Measurements from ENCODE around the gene MPRIP. TPM values are rescaled to one million over a fixed set of nuclear protein-coding genes. Genes with fewer than 3 reads are reported as not detected.
A peak's percentile ranks its signal among the peaks of the same experiment; 100 is the strongest.

The MPRIP gene
- total RNA-seq, 2 experiments from 2014 or later = 196 to 207 TPM

DNA sequence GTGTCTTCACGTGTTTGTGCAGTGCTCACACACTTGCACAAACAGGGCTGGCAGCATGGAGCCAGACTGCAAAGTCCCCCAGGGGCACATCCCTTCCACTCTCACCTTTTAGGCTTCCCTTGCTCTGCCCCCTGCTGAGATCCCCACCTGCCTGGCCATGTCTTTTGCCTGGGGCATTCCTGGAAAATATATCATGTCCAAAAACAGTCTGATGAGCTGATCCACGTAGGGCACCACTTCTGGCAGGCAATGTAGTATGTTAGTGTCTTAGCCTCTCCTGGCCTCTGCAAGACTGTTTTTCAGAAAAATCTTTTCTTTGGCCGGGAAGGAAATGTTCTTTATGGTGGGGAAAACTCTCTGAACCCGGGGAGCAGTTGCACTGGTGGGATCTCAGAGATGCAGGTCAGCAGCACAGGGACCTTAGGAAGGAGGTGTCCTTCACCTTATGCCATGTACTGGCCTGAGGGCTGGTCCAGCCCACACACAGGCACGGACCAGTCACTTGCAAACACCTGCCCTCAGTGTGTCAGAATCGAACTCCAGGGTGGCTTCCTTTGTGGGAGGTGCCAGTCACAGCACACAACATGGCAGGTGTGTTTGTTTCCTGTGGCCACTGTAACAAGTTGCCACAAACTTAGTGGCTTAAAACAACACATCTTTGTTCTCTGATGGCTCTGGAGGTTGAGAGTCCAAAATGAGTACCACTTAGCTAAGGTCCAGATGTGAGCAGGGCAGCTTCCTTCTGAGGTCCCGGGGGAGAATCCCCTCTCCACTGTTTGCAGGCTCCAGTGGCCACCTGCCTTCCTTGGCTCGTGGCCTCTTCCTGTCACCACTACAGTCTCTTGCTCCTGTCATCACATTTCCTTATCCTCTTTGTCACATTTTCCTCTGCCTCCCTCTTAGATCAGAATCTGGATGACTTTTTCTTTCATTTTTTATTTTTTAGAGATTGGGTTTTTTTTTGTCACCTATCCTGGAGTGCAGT is 46.6 kb downstream of the MPRIP start:
- CTCF ChIA-PET = no interaction called here

DNA sequence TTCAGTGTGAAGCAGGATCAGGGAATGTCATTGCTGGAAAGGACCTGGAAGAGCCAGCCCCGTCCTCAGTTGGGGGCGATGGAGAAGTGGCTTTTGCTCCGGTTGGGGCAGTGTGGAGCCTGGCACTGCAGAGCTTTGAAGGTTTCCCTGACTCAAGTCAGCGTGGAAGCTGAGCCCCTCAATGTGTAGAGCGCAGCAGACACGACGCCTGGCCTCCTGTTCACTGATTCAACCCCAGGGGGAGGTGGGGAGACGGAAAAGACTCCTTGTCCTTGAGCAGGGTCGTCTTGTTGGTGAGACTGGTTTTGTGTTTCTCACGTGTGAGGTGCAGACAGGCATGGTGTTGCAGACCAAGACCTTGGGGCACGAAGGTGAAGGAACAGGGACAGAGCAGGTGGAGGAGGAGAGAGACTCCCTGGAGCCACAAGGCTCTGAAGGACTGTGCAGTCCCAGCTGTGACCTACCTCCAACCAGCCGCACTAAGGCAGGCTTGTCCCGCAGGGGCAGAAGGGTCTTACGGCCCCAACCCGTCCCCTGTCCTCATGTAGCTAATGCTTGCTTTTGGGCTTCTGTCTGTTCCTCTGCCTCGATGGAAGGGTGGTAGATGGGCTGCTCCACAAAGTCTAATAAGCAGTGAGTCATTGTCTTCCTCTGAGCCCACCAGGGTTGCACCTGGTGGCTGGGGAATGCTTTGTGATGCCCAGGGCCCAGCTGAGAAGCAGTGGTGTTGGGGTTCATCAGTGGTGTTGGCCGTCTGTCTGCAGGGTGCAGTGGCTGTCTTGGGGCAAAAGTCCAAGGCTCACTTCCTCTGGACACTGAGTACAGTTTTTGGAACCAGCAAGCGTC is 47.8 kb downstream of the MPRIP start:
- H3K36me3 Mint-ChIP-seq (ENCODE audit: low read depth) = peaks cover 9% of the 10 kb centered on the region
- POLR2A ChIA-PET = no interaction called here
- no peak overlapping the region for H3K4me3 Mint-ChIP-seq
- no peak for DNase-seq
- H3K4me1 Mint-ChIP-seq = peaks cover 21% of the 10 kb centered on the region
- H3K27ac Mint-ChIP-seq = no peak overlapping the region
- H3K27me3 Mint-ChIP-seq = no peaks in the 10 kb centered on the region
- CTCF ChIA-PET = no interaction called here
- H3K9me3 Mint-ChIP-seq = no peaks in the 10 kb centered on the region

More for the DNA sequence above, 46.6 kb downstream of the MPRIP start:
- H3K27ac Mint-ChIP-seq = peak overlapping the region; percentile 61
- peaks cover 19% of the 10 kb centered on the region for H3K4me1 Mint-ChIP-seq
- H3K36me3 Mint-ChIP-seq (ENCODE audit: low read depth) = peaks cover 7% of the 10 kb centered on the region
- no peaks in the 10 kb centered on the region for H3K27me3 Mint-ChIP-seq
- DNase-seq = no peak
- POLR2A ChIA-PET = interaction anchor here (0.9 to 1.1 kb wide), 2 partner anchors 19 to 88 kb away, joined by 3 read pairs; no protein-coding TSS in a partner anchor
- no peak overlapping the region for H3K4me3 Mint-ChIP-seq
- no peaks in the 10 kb centered on the region for H3K9me3 Mint-ChIP-seq

DNA sequence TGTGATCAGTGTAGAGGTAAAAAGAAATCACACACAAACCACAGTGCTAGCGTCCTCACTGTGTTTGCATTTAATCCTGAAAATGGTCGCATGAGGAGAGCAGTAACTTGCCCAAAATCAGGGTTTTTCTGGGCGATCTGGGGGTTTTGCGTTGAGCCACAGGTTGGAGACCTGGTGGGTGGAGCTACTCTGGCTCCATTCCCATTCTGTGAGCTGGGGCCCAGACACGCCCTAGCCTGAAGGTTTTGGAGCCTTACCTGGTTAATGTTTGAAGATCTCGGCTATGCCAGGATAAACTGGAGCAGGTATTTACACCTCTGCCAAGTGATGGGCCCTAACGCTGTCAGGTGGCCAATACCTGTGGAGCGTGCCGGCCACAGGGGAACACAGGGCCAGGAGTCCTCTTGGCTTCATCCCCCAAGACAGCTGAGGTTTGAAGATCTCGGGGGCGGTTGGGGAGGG is 48.4 kb downstream of the MPRIP start:
- CTCF ChIA-PET = no interaction called here
- POLR2A ChIA-PET = no interaction called here
- no peak overlapping the region for H3K27ac Mint-ChIP-seq
- no peak for DNase-seq
- peaks cover 21% of the 10 kb centered on the region for H3K4me1 Mint-ChIP-seq
- H3K4me3 Mint-ChIP-seq = no peak overlapping the region
- H3K27me3 Mint-ChIP-seq = no peaks in the 10 kb centered on the region
- peaks cover 9% of the 10 kb centered on the region for H3K36me3 Mint-ChIP-seq (ENCODE audit: low read depth)
- no peaks in the 10 kb centered on the region for H3K9me3 Mint-ChIP-seq

DNA sequence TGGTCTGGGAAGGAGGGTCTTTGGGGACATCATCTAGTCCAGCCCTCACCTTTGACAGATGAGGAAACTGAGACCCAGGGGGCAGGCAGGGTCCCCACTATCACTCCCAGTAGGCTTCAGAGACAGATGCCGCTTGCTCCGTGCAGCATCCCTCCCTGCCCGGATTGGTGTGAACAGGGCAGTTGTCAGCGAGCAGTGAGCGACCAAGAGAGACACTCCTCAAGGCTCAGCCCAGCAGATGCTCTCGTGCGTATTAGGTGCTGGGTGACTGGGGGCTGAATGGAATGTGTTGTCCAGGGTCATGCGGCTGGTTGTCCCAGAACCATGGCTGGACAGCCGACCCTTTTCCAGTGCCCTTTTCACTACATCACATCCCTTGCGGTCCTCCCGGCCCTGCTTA is 49.0 kb downstream of the MPRIP start:
- H3K27ac Mint-ChIP-seq = no peak overlapping the region
- H3K4me3 Mint-ChIP-seq = no peak overlapping the region
- CTCF ChIA-PET = no interaction called here
- peaks cover 9% of the 10 kb centered on the region for H3K36me3 Mint-ChIP-seq (ENCODE audit: low read depth)
- peaks cover 21% of the 10 kb centered on the region for H3K4me1 Mint-ChIP-seq
- no peaks in the 10 kb centered on the region for H3K9me3 Mint-ChIP-seq
- DNase-seq = no peak
- no peaks in the 10 kb centered on the region for H3K27me3 Mint-ChIP-seq
- POLR2A ChIA-PET = no interaction called here

DNA sequence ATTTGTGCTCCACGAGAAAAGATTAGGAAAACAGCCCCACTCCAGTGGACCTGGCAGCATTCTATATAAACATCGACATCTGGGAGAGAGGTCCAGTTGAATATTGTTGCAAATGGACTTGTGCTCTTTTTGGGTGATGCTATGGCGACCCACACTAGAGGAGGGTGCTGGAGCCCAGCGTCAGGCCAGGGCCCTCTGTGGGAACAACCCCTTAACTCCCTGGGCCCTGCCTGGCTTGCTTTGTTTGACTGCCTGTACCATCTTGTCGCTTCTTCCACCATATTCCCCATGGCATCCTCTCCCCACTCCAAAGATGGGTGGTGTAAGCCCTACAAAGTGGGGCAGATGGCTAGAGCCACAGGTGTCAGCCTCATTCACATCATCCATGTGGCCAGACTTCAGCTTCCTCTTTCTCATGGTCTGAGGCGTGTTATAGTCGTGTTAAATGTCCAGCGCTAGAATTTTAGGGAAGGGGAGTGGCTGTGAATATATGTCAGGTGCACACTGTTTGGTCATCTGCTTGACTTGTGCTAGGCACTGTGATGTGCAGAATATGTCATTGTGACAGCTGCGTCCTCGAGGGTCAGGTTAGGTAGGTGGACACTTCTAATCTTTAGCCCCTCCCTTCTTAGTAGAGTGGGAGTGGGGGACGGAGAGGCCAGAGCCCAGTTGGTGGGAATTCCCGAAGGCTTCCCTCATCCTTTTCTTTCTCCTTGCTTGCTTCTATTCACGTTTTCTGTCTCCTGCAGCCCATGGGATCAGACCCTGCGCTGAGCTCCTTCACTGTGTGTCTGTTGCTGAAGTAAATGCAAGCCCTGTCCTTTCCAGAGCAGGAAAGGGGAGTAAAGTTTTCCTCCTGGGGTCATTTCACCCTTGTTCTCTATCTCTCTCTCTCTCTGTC is 49.8 kb downstream of the MPRIP start:
- H3K27me3 Mint-ChIP-seq = no peaks in the 10 kb centered on the region
- peaks cover 9% of the 10 kb centered on the region for H3K36me3 Mint-ChIP-seq (ENCODE audit: low read depth)
- no peak overlapping the region for H3K27ac Mint-ChIP-seq
- H3K4me3 Mint-ChIP-seq = no peak overlapping the region
- ChIA-PET POLR2A (no interaction called here), CTCF (no interaction called here)
- peaks cover 21% of the 10 kb centered on the region for H3K4me1 Mint-ChIP-seq
- no peak for DNase-seq
- H3K9me3 Mint-ChIP-seq = no peaks in the 10 kb centered on the region

DNA sequence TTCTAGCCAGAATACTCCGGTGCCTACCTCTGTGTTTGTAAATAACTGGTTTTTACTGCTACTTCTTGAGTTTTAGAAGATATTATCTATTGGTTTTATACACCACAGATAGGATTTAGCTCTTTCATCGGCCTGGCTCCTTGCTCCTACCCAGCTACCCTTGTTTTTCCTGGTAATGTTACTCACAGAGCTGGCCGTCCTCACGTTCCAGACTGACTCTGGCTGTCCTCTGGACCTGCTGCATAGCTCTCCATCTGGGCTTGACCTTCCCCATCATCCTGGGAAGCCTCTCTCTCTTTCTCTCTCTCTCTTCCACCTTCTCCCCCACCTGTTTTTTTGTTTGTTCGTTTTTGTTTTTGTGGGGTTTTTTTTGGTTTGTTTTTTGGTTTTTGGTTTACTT is 51.5 kb downstream of the MPRIP start:
- Mint-ChIP-seq H3K4me1 (peaks cover 11% of the 10 kb centered on the region), H3K27me3 (no peaks in the 10 kb centered on the region), H3K27ac (no peak overlapping the region)

DNA sequence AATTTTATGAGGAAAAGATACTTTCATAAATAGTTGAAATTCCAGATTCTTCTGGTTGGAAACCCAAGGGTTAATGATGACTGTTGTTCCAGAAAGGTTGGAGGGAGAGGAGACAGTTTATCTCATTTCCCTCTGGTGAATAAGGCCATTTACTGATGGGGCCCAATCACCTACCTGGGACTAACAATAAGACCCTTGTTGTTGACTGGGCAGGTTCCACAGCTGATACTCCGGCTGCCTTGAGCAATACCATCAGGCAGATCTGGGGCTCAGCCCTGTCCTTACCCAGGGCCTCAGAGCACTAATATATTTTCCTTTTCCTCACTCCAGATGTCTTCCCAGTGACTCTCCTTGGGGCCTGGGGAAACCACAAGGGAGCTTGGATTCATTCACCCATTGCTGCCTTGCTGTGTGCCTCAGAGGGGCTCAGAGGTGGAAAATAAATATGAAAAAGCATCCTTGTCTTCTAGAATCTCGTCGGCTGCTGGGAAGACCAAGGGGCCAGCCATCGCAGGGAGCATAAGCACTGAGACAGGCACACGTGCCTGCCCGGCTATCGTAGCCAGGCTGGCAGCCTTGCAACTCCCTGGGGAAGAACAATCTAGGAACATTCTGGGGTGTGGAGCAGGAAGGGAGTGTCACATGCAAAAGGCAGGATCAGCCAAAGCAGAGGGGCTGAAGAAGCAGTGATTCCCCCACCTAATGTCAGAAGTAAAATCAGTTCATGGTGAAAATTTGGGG is 54.4 kb downstream of the MPRIP start:
- no peak overlapping the region for H3K27ac Mint-ChIP-seq
- CTCF ChIA-PET = no interaction called here
- H3K4me3 Mint-ChIP-seq = no peak overlapping the region
- POLR2A ChIA-PET = no interaction called here
- no peaks in the 10 kb centered on the region for H3K27me3 Mint-ChIP-seq
- no peak for DNase-seq
- H3K4me1 Mint-ChIP-seq = peaks cover 3% of the 10 kb centered on the region
- H3K36me3 Mint-ChIP-seq (ENCODE audit: low read depth) = peaks cover 3% of the 10 kb centered on the region
- no peaks in the 10 kb centered on the region for H3K9me3 Mint-ChIP-seq

More for the DNA sequence above, 51.5 kb downstream of the MPRIP start:
- POLR2A ChIA-PET = interaction anchor here (0.7 to 1.4 kb wide), 3 partner anchors 25 to 151 kb away, joined by 3 to 4 read pairs (median 3); no protein-coding TSS in a partner anchor
- peaks cover 3% of the 10 kb centered on the region for H3K36me3 Mint-ChIP-seq (ENCODE audit: low read depth)
- no peak for DNase-seq
- no peak overlapping the region for H3K4me3 Mint-ChIP-seq
- no peaks in the 10 kb centered on the region for H3K9me3 Mint-ChIP-seq
- CTCF ChIA-PET = interaction anchor here (1.6 kb wide), 1 partner anchor 10 kb away, joined by 3 read pairs; no protein-coding TSS in a partner anchor

DNA sequence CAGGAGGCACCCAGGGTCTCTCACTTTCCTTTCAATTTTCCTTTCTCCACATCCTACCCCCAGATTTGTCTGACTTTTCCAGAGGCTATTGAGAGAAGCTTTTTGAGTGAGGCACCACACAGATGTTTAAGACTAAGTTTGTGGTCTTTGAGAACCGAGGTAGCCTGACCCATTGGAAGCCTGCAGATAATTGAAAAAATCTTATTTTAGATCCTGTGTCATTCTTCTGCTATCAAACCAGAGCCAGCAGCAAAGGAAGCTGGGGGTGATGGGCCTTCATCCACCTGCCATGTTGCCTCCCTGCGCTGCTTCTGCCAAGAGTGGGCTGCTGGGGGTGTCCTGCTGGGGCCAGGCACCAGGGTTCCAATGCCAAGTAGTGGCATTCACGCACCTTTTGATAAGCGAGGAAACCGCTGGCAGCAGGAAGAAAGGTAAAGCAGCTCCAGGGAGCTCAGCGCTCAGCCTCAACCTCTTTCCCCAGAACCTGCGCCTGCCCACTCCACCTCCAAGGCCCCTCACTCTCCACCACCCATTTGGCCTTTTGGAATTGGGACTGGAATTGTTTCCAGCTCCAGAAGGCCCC is 55.6 kb downstream of the MPRIP start:
- Mint-ChIP-seq H3K4me1 (peaks cover 3% of the 10 kb centered on the region), H3K36me3 (ENCODE audit: low read depth) (peaks cover 3% of the 10 kb centered on the region), H3K9me3 (no peaks in the 10 kb centered on the region), H3K27ac (no peak overlapping the region), H3K4me3 (no peak overlapping the region), H3K27me3 (no peaks in the 10 kb centered on the region)
- ChIA-PET CTCF (no interaction called here), POLR2A (interaction anchor here (1.0 kb wide), 1 partner anchor 76 kb away, joined by 3 read pairs; no protein-coding TSS in a partner anchor)
- no peak for DNase-seq

DNA sequence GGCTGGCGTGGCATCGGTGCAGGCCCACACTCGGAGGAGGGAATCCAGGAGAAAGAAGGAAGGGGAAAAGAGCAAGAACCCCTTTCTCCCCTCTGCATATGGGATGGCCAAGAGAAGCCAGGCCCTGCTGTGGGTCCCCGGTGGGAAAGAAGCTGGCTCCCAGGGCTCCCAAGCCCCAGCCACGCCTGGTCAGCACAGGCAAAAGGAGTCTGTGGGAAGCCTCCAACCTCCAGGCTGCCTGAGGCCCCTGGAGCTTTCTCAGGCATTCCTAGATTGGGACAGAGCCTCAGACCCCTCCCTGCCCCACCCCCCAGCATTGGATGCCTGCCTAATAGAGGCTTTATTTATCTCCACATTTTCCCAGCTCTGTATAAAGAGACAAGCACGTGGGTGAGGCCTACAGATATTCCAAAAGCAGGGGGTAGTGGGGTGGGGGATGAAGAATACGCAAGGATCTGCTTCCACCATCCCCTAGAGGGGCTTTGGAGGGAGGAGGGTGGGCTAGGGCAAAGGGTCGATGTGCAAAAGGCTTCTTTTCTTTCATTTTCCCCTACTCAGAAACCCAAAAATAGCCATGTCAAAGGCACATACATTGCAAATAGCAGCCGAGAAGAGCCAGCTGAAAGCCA is 56.4 kb downstream of the MPRIP start:
- H3K27ac Mint-ChIP-seq = no peak overlapping the region
- H3K27me3 Mint-ChIP-seq = no peaks in the 10 kb centered on the region
- CTCF ChIA-PET = no interaction called here
- peaks cover 3% of the 10 kb centered on the region for H3K4me1 Mint-ChIP-seq
- H3K36me3 Mint-ChIP-seq (ENCODE audit: low read depth) = peaks cover 3% of the 10 kb centered on the region
- DNase-seq = no peak
- POLR2A ChIA-PET = interaction anchor here (1.0 kb wide), 1 partner anchor 76 kb away, joined by 3 read pairs; no protein-coding TSS in a partner anchor
- H3K9me3 Mint-ChIP-seq = no peaks in the 10 kb centered on the region
- H3K4me3 Mint-ChIP-seq = no peak overlapping the region

DNA sequence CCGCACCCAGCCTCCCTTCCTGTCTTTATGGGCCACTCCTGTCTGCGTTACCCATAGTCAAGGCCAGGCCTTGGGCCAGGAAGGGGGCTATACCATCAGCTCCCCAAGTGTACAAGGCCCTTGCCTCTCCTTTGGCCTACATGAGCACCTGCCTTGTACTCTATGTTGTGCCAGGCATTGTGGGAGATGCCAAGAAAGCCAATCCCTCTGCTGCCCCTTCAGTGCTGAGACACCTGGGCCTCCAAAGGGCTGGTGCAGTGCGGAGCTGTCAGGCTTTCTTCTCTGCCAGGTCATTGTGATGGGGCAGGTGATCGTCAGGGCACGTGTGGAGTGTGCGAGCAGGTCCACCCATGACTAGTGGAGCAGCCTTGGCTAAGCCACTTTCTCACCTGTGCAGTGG is 59.9 kb downstream of the MPRIP start:
- Mint-ChIP-seq H3K36me3 (ENCODE audit: low read depth) (no peaks in the 10 kb centered on the region), H3K27ac (no peak overlapping the region), H3K4me1 (peaks cover 6% of the 10 kb centered on the region), H3K4me3 (no peak overlapping the region), H3K27me3 (no peaks in the 10 kb centered on the region), H3K9me3 (no peaks in the 10 kb centered on the region)
- CTCF ChIA-PET = no interaction called here
- POLR2A ChIA-PET = no interaction called here
- no peak for DNase-seq

DNA sequence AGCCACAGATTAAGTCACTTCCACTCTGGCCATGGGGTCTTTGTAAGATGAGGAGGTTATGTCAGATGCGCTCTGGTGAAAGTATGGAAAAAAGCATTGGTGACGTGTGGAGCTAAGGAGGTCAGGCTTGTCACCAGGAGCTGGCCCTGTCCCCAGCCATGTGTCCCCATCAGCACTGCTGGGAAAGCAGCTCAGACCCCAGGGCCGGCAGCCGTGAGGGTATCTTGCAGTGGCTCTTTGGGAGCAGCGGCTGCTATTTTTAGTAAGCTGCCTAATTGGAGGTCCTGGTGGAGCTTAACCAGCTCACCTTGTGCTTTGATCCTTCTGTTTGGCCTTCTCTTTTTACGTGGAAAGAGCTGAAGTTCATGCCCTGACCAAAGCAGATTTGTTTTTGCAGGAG is 60.9 kb downstream of the MPRIP start:
- no peak overlapping the region for H3K27ac Mint-ChIP-seq
- ChIA-PET CTCF (interaction anchor here (1.2 kb wide), 1 partner anchor 9 kb away, joined by 3 read pairs; no protein-coding TSS in a partner anchor), POLR2A (no interaction called here)
- no peak for DNase-seq
- H3K9me3 Mint-ChIP-seq = no peaks in the 10 kb centered on the region
- H3K4me3 Mint-ChIP-seq = no peak overlapping the region
- no peaks in the 10 kb centered on the region for H3K36me3 Mint-ChIP-seq (ENCODE audit: low read depth)
- peaks cover 13% of the 10 kb centered on the region for H3K4me1 Mint-ChIP-seq
- no peaks in the 10 kb centered on the region for H3K27me3 Mint-ChIP-seq
